Endothelial cell of umbilical vein (primary cell): ENCODE data around the gene TNIK. TPM values are rescaled to one million over a fixed set of nuclear protein-coding genes. Genes with fewer than 3 reads are reported as not detected.

ENCODE experiments used
- BruUV-seq: library from RNA; stranded (reverse); fragments of 400-500 nt; replicated peaks from 2 replicates; lab custom pipeline; 2021; lab: Mats Ljungman, UMichigan
- CTCF ChIA-PET: fragments of 300-600, 350-600 bp; sonication (Branson Sonifier 250); formaldehyde crosslinking; loops from one replicate; lab custom pipeline; 2021; ENCODE audit warnings: antibody characterized with exemption, inconsistent platforms; lab: Charles Lee
- POLR2A ChIA-PET: fragments of 300-600, 350-600 bp; sonication (Branson Sonifier 250); formaldehyde crosslinking; loops from one replicate; lab custom pipeline; 2021; ENCODE audit warnings: antibody characterized with exemption, inconsistent platforms; lab: Charles Lee
- DNase-seq: peaks from one replicate; pipeline ENCODE4 v3.0.0-alpha.2; 2011; ENCODE audit warnings: low read depth, low spot score
- FAIRE-seq: peaks from 2 replicates; lab custom pipeline; 2011; peaks lifted over from hg19 to GRCh38; lab: Jason Lieb, UNC
- H2AFZ ChIP-seq: 2 replicates; pipeline ENCODE4 v1.6.0; 2012; ENCODE audit warnings: low read depth, low read length, control low read depth, inconsistent platforms
- H3K27ac ChIP-seq: 2 replicates; pipeline ENCODE4 v1.5.1; 2011; ENCODE audit warnings: low read depth, mild to moderate bottlenecking, control low read depth, low read length, moderate library complexity; ENCODE audit not compliant: insufficient read depth
- H3K27me3 ChIP-seq, 2 experiments: 2 replicates each; pipeline versions ENCODE4 v1.6.0 to v1.6.1; 2011; ENCODE audit warnings: low read length in 2 of 2, mixed read lengths in 1 of 2; ENCODE audit not compliant: control insufficient read depth in 2 of 2, insufficient read depth in 2 of 2
- H3K36me3 ChIP-seq, 2 experiments: 2 replicates in 1 of 2; 3 replicates in 1 of 2; pipeline ENCODE4 v1.5.1; 2011; ENCODE audit warnings: low read length in 2 of 2, mild to moderate bottlenecking in 1 of 2, moderate library complexity in 1 of 2; ENCODE audit not compliant: control insufficient read depth in 2 of 2, insufficient read depth in 2 of 2; ENCODE audit errors: extremely low read depth in 1 of 2
- H3K4me1 ChIP-seq: 3 replicates; pipeline ENCODE4 v1.5.1; 2011; ENCODE audit warnings: mild to moderate bottlenecking, low read length; ENCODE audit not compliant: control insufficient read depth, insufficient read depth; ENCODE audit errors: extremely low read depth
- H3K4me2 ChIP-seq: 2 replicates; pipeline ENCODE4 v1.6.1; 2011; ENCODE audit warnings: low read length, control low read depth, mixed read lengths; ENCODE audit not compliant: insufficient read depth
- H3K4me3 ChIP-seq, 3 experiments: fragments of 200-600 bp in 1 of 3; sonication (generic), shearing (Covaris generic) in 1 of 3; replicated peaks in 1 of 3; 2 replicates each; pipeline ENCODE4 v1.5.1; 2011 to 2016; ENCODE audit warnings: control low read depth in 3 of 3, low read length in 3 of 3, mild to moderate bottlenecking in 2 of 3, inconsistent platforms in 1 of 3, low read depth in 1 of 3, moderate library complexity in 1 of 3; ENCODE audit not compliant: insufficient read depth in 1 of 3
- H3K79me2 ChIP-seq: 2 replicates; pipeline ENCODE4 v1.6.0; 2012; ENCODE audit warnings: low read length, inconsistent platforms; ENCODE audit not compliant: control insufficient read depth, insufficient read depth
- H3K9ac ChIP-seq: replicated peaks from 2 replicates; pipeline ENCODE3; 2011; ENCODE audit warnings: low read length, control low read depth; ENCODE audit not compliant: insufficient read depth; ENCODE audit errors: extremely low read depth
- H3K9me1 ChIP-seq: replicated peaks from 3 replicates; pipeline ENCODE4 v1.6.0; 2011; ENCODE audit warnings: mild to moderate bottlenecking, low read length; ENCODE audit not compliant: control insufficient read depth, insufficient read depth; ENCODE audit errors: extremely low read depth
- H3K9me3 ChIP-seq: replicated peaks from 2 replicates; pipeline ENCODE4 v1.5.1; 2012; ENCODE audit warnings: low read length, inconsistent platforms; ENCODE audit not compliant: control insufficient read depth, insufficient read depth
- H4K20me1 ChIP-seq: replicated peaks from 2 replicates; pipeline ENCODE3; 2011; ENCODE audit warnings: mild to moderate bottlenecking, low read length; ENCODE audit not compliant: control insufficient read depth, insufficient read depth; ENCODE audit errors: extremely low read depth
- CTCF ChIP-seq, 2 donors: IDR thresholded peaks; 1 replicate in 1 of 2; 2 replicates in 1 of 2; pipeline ENCODE4 v1.5.1; 2011; ENCODE audit warnings: low read length in 2 of 2, mild to moderate bottlenecking in 2 of 2, moderate library complexity in 2 of 2, control low read depth in 1 of 2, inconsistent platforms in 1 of 2, low read depth in 1 of 2; ENCODE audit not compliant: insufficient read depth in 1 of 2; ENCODE audit errors: extremely low read depth in 1 of 2
- EZH2 ChIP-seq: IDR thresholded peaks from 2 replicates; pipeline ENCODE4 v1.6.1; 2012; ENCODE audit warnings: borderline replicate concordance, low read depth, mild to moderate bottlenecking, moderate library complexity, low read length, inconsistent platforms; ENCODE audit not compliant: severe bottlenecking
- FOS ChIP-seq: IDR thresholded peaks from 2 replicates; pipeline ENCODE4 v1.6.1; 2011; ENCODE audit warnings: mild to moderate bottlenecking, low read length, moderate library complexity, borderline replicate concordance; ENCODE audit not compliant: insufficient read depth
- GATA2 ChIP-seq: IDR thresholded peaks from 2 replicates; pipeline ENCODE4 v1.7.0; 2011; ENCODE audit warnings: low read depth, mild to moderate bottlenecking, moderate library complexity, mixed read lengths, low read length; ENCODE audit not compliant: insufficient read length, insufficient read depth
- JUN ChIP-seq: IDR thresholded peaks from 2 replicates; pipeline ENCODE4 v1.6.1; 2011; ENCODE audit warnings: borderline replicate concordance, low read depth; ENCODE audit not compliant: insufficient read length, insufficient read depth
- MAX ChIP-seq: IDR thresholded peaks from 2 replicates; pipeline ENCODE4 v1.6.1; 2011; ENCODE audit not compliant: insufficient read depth, insufficient read length
- MYC ChIP-seq: IDR thresholded peaks from one replicate; pipeline ENCODE4 v1.6.1; 2011; ENCODE audit warnings: mild to moderate bottlenecking, low read depth, low read length
- POLR2A ChIP-seq: IDR thresholded peaks from 2 replicates; pipeline ENCODE4 v1.6.1; 2012; ENCODE audit warnings: low read depth, mild to moderate bottlenecking, control low read depth, low read length
- POLR2AphosphoS5 ChIP-seq: IDR thresholded peaks from 2 replicates; pipeline ENCODE4 v1.6.1; 2012; ENCODE audit warnings: low read depth, mild to moderate bottlenecking, control low read depth, low read length, moderate library complexity; ENCODE audit not compliant: insufficient read depth
- dilution Hi-C: fragments of 300-500 bp; cut with MboI; formaldehyde crosslinking; loops from one replicate; pipeline ENCODE4 v1.15.0; 2019; ENCODE audit warnings: low sequenced_read_pairs; ENCODE audit not compliant: extremely low pct_ligation_motif_present
- intact Hi-C: fragments of 100-400 bp; cut with micrococcal nuclease; formaldehyde crosslinking; loops from one replicate; pipeline ENCODE4 v1.10.0; 2022
- polyA plus RNA-seq, 4 experiments: library from polyadenylated mRNA; depleted of rRNA in 3 of 4; stranded (reverse) in 3 of 4; unstranded in 1 of 4; fragments of >200 nt; gene quantifications; 2 replicates each; pipeline versions ENCODE4 v1.2.1 to v1.2.3, GENCODE V29; 2011 to 2012; ENCODE audit warnings: missing spikeins in 1 of 4
- total RNA-seq: library from RNA; stranded (reverse); gene quantifications from 2 replicates; pipeline ENCODE4 v1.2.3, GENCODE V29; 2021

TNIK gene
- total and polyA plus RNA-seq, 2 donors (not counting 3 experiments of a cell fraction or from before 2014, with no cell fraction given) = 10.9 to 39.7 TPM

- intact Hi-C loops = no loop called here
- ChIA-PET POLR2A (no interaction called here), CTCF (interaction anchor here (0.8 kb wide), 1 partner anchor 9 kb away, joined by 3 read pairs; no protein-coding TSS in a partner anchor)
- H4K20me1 ChIP-seq = no peaks in the 10 kb centered on the region
- H3K9me1 ChIP-seq = no peaks in the 10 kb centered on the region
- no peak overlapping the region for H3K4me3 ChIP-seq
- dilution Hi-C loops = no loop called here
- H2AFZ ChIP-seq = no peak overlapping the region
- no TSS peak for BruUV-seq
- DNase-seq (no peak), FAIRE-seq (no peak)
- H3K4me1 ChIP-seq = peaks cover 13% of the 10 kb centered on the region
- H3K36me3 ChIP-seq = no peaks in the 10 kb centered on the region
- H3K27ac ChIP-seq = no peak overlapping the region
- H3K4me2 ChIP-seq = no peak overlapping the region
- H3K9ac ChIP-seq = no peak overlapping the region
- TF ChIP-seq POLR2A (no peak), POLR2AphosphoS5 (no peak), JUN (no peak), MAX (no peak), MYC (no peak), EZH2 (no peak), CTCF (IDR thresholded peaks at IDR 0.05; ENCODE audit: extremely low read depth in 1 of 2, insufficient read depth in 1 of 2, low read depth in 1 of 2, low read length in 2 of 2) (no peak), FOS (no peak), GATA2 (no peak)
- H3K9me3 ChIP-seq = no peaks in the 10 kb centered on the region
- no peaks in the 10 kb centered on the region for H3K79me2 ChIP-seq
- no peaks in the 10 kb centered on the region for H3K27me3 ChIP-seq
These were observed 366.7 kb downstream of the TNIK start for GRCh38 chr3:171093462-171093861.
